H1 (cell line): ENCODE measurements around the gene ZNF573. TPM values are rescaled to one million over a fixed set of nuclear protein-coding genes. Genes with fewer than 3 reads are reported as not detected.

Experiments
- CTCF ChIA-PET: fragments of 300-600 bp; sonication (Branson Sonifier 250); formaldehyde crosslinking; loops from one replicate; lab custom pipeline; 2021; ENCODE audit not compliant: partially characterized antibody; lab: Charles Lee
- POLR2A ChIA-PET: fragments of 300-600 bp; sonication (Branson Sonifier 250); formaldehyde crosslinking; loops from one replicate; lab custom pipeline; 2021; ENCODE audit warnings: inconsistent platforms; ENCODE audit not compliant: partially characterized antibody; lab: Charles Lee
- DNase-seq, 2 experiments: peaks; one replicate each; pipeline versions ENCODE4 v3.0.0 to v3.0.0-alpha.2; 2010 to 2022; ENCODE audit warnings: low spot score in 2 of 2, low read depth in 1 of 2, mixed read lengths in 1 of 2
- FAIRE-seq: peaks from 2 replicates; lab custom pipeline; 2011; peaks lifted over from hg19 to GRCh38; lab: Jason Lieb, UNC
- H2AFZ ChIP-seq: 2 replicates; pipeline ENCODE4 v1.8.1; 2012; ENCODE audit warnings: low read length, inconsistent platforms
- H2AK5ac ChIP-seq: 2 replicates; pipeline ENCODE4 v1.6.1; 2013; ENCODE audit warnings: low read depth, low read length
- H2BK120ac ChIP-seq: replicated peaks from 2 replicates; pipeline ENCODE3; 2013; ENCODE audit warnings: low read depth, low read length, inconsistent platforms
- H2BK12ac ChIP-seq: 2 replicates; pipeline ENCODE4 v1.6.1; 2013; ENCODE audit warnings: low read depth, low read length
- H2BK15ac ChIP-seq: 2 replicates; pipeline ENCODE4 v1.6.1; 2013; ENCODE audit warnings: low read length
- H2BK20ac ChIP-seq: 2 replicates; pipeline ENCODE4 v1.6.1; 2013; ENCODE audit warnings: low read length
- H2BK5ac ChIP-seq: 2 replicates; pipeline ENCODE4 v1.6.1; 2013; ENCODE audit warnings: low read depth, low read length
- H3K14ac ChIP-seq: 2 replicates; pipeline ENCODE4 v1.6.1; 2013; ENCODE audit warnings: inconsistent platforms; ENCODE audit not compliant: insufficient read length
- H3K18ac ChIP-seq: 2 replicates; pipeline ENCODE4 v1.6.1; 2013; ENCODE audit warnings: low read length; ENCODE audit errors: extremely low read depth
- H3K23ac ChIP-seq: 2 replicates; pipeline ENCODE4 v1.6.1; 2013; ENCODE audit warnings: inconsistent platforms; ENCODE audit not compliant: insufficient read length
- H3K23me2 ChIP-seq: 2 replicates; pipeline ENCODE4 v1.6.1; 2013; ENCODE audit warnings: low read depth, low read length
- H3K27ac ChIP-seq: 2 replicates; pipeline ENCODE4 v1.6.1; 2011; ENCODE audit warnings: low read depth, low read length, inconsistent platforms
- H3K27me3 ChIP-seq, 4 experiments: replicated peaks in 1 of 4; 1 replicate in 1 of 4; 2 replicates in 3 of 4; pipeline versions ENCODE4 v1.6.1 to v1.8.1; 2011 to 2013; ENCODE audit warnings: low read length in 3 of 4, mild to moderate bottlenecking in 3 of 4, inconsistent platforms in 2 of 4, mixed read lengths in 2 of 4, moderate library complexity in 1 of 4; ENCODE audit not compliant: control insufficient read depth in 3 of 4, insufficient read depth in 3 of 4; ENCODE audit errors: extremely low read depth in 1 of 4
- H3K36me3 ChIP-seq, 4 experiments: 2 replicates each; pipeline versions ENCODE4 v1.6.1 to v1.8.1; 2011 to 2013; ENCODE audit warnings: mild to moderate bottlenecking in 4 of 4, low read length in 3 of 4, moderate library complexity in 2 of 4, control low read depth in 1 of 4, inconsistent platforms in 1 of 4; ENCODE audit not compliant: insufficient read depth in 4 of 4, control insufficient read depth in 2 of 4
- H3K4ac ChIP-seq: replicated peaks from 2 replicates; pipeline ENCODE3; 2013; ENCODE audit warnings: low read length, low read depth, mixed read lengths, inconsistent platforms; ENCODE audit not compliant: insufficient read length
- H3K4me1 ChIP-seq, 4 experiments: replicated peaks in 1 of 4; 1 replicate in 1 of 4; 2 replicates in 3 of 4; pipeline versions ENCODE4 v1.6.1 to v1.8.1; 2011 to 2013; ENCODE audit warnings: low read length in 3 of 4, inconsistent platforms in 2 of 4, mixed read lengths in 1 of 4; ENCODE audit not compliant: insufficient read depth in 4 of 4, control insufficient read depth in 3 of 4
- H3K4me2 ChIP-seq, 2 experiments: 2 replicates each; pipeline versions ENCODE4 v1.6.1 to v1.8.1; 2011 to 2013; ENCODE audit warnings: low read depth in 2 of 2, low read length in 2 of 2, control low read depth in 1 of 2, inconsistent platforms in 1 of 2, mild to moderate bottlenecking in 1 of 2; ENCODE audit not compliant: insufficient read depth in 1 of 2
- H3K4me3 ChIP-seq, 4 experiments: fragments of 200-600, 300-600 bp in 1 of 4; sonication (generic), shearing (Covaris generic), sonication (Bioruptor Twin) in 1 of 4; 2 replicates each; pipeline versions ENCODE4 v1.5.1 to v1.8.1; 2011 to 2016; ENCODE audit warnings: low read length in 4 of 4, low read depth in 3 of 4, control low read depth in 2 of 4, inconsistent platforms in 2 of 4, mild to moderate bottlenecking in 2 of 4, mixed read lengths in 1 of 4, moderate library complexity in 1 of 4; ENCODE audit not compliant: insufficient read depth in 2 of 4; ENCODE audit errors: extremely low read depth in 1 of 4
- H3K56ac ChIP-seq: replicated peaks from 2 replicates; pipeline ENCODE3; 2013; ENCODE audit warnings: low read depth, mild to moderate bottlenecking, mixed read lengths, low read length, inconsistent platforms; ENCODE audit not compliant: insufficient read length
- H3K79me1 ChIP-seq: 2 replicates; pipeline ENCODE4 v1.6.1; 2013; ENCODE audit warnings: low read depth, low read length, control low read depth
- H3K79me2 ChIP-seq, 2 experiments: 2 replicates each; pipeline versions ENCODE4 v1.6.1 to v1.8.1; 2012 to 2013; ENCODE audit warnings: low read length in 2 of 2, mild to moderate bottlenecking in 2 of 2, inconsistent platforms in 1 of 2; ENCODE audit not compliant: insufficient read depth in 2 of 2, control insufficient read depth in 1 of 2
- H3K9ac ChIP-seq, 4 experiments: replicated peaks in 1 of 4; 1 replicate in 1 of 4; 2 replicates in 3 of 4; pipeline versions ENCODE4 v1.6.1 to v1.8.1; 2011 to 2013; ENCODE audit warnings: low read depth in 3 of 4, low read length in 3 of 4, control low read depth in 2 of 4, mild to moderate bottlenecking in 2 of 4, moderate library complexity in 2 of 4, inconsistent platforms in 1 of 4; ENCODE audit errors: extremely low read depth in 1 of 4
- H3K9me3 ChIP-seq, 2 experiments: 2 replicates each; pipeline versions ENCODE4 v1.6.1 to v1.8.1; 2012 to 2013; ENCODE audit warnings: mild to moderate bottlenecking in 2 of 2, moderate library complexity in 2 of 2, control low read depth in 1 of 2, inconsistent platforms in 1 of 2, low read depth in 1 of 2, low read length in 1 of 2, mixed read lengths in 1 of 2; ENCODE audit not compliant: insufficient read depth in 2 of 2
- H4K20me1 ChIP-seq, 2 experiments: replicated peaks in 1 of 2; 2 replicates each; pipeline versions ENCODE3 to v1.8.1; 2011 to 2013; ENCODE audit warnings: inconsistent platforms in 2 of 2, low read length in 2 of 2, mild to moderate bottlenecking in 1 of 2; ENCODE audit not compliant: insufficient read depth in 2 of 2, control insufficient read depth in 1 of 2
- H4K5ac ChIP-seq: 2 replicates; pipeline ENCODE4 v1.6.1; 2013; ENCODE audit warnings: low read length, low read depth, mixed read lengths, inconsistent platforms; ENCODE audit not compliant: insufficient read length
- H4K8ac ChIP-seq: 2 replicates; pipeline ENCODE4 v1.8.0; 2013; ENCODE audit warnings: mild to moderate bottlenecking, moderate library complexity, low read length, inconsistent platforms; ENCODE audit not compliant: insufficient read depth; ENCODE audit errors: extremely low read depth
- H4K91ac ChIP-seq: replicated peaks from 2 replicates; pipeline ENCODE3; 2013; ENCODE audit warnings: low read length, mixed read lengths, inconsistent platforms; ENCODE audit not compliant: insufficient read length
- EP300 ChIP-seq, 2 experiments: IDR thresholded peaks; 1 replicate in 1 of 2; 2 replicates in 1 of 2; pipeline ENCODE4 v1.6.1; 2011 to 2012; ENCODE audit warnings: low read depth in 2 of 2, low read length in 2 of 2, mild to moderate bottlenecking in 2 of 2, borderline replicate concordance in 1 of 2, inconsistent platforms in 1 of 2, moderate library complexity in 1 of 2
- MAFK ChIP-seq: IDR thresholded peaks from 2 replicates; pipeline ENCODE4 v1.6.1; 2012; ENCODE audit warnings: low read depth, mild to moderate bottlenecking, improper control_type of control experiment, low read length
- WGBS, 2 experiments: shearing (Covaris generic) in 1 of 2; methylation state at CpG; one replicate each; pipeline versions ENCODE4 v1.1.6 to v1.1.7; 2013 to 2015; ENCODE audit warnings: low lambda C conversion rate in 2 of 2, mixed read lengths in 2 of 2, inconsistent platforms in 1 of 2, low coverage in 1 of 2, missing lambda C conversion rate in 1 of 2; ENCODE audit not compliant: insufficient replicate concordance in 2 of 2, insufficient coverage in 1 of 2, insufficient read length in 1 of 2; ENCODE audit errors: extremely low coverage in 1 of 2, missing lambda C conversion rate in 1 of 2; 5-methylcytosine and 5-hydroxymethylcytosine counted together
- polyA plus RNA-seq, 7 experiments: library from polyadenylated mRNA; depleted of rRNA in 3 of 7; stranded (reverse) in 5 of 7; unstranded in 2 of 7; fragments of >200 nt in 5 of 7; fragments of 200-250 nt in 2 of 7; gene quantifications; 1 replicate in 5 of 7; 2 replicates in 1 of 7; 4 replicates in 1 of 7; pipeline versions ENCODE4 v1.2.1 to v1.2.3, GENCODE V29; 2011 to 2013; ENCODE audit warnings: missing spikeins in 2 of 7, mixed read lengths in 2 of 7
- total RNA-seq: library from RNA; stranded (reverse); fragmentation: NEBNext Ultra II Directional; extraction: Animal tissue kit (Norgen Biotek cat#: 25700); gene quantifications from 2 replicates; pipeline ENCODE4 v1.2.1, GENCODE V29; 2021

ZNF573 gene
- total and polyA plus RNA-seq, 2 of the 8 experiments (the other 6 are each of a cell fraction or from before 2014, with no cell fraction given): 6.3 to 13.8 TPM

- TF ChIP-seq EP300 (IDR thresholded peaks at IDR 0.05; ENCODE audit: borderline replicate concordance in 1 of 2, low read depth in 2 of 2, low read length in 2 of 2) (no peak), MAFK (peak; percentile 78)
- TF ChIP-seq, all 59 proteins: peak for 1
- H3K4me2 ChIP-seq: peak overlapping the region; percentile 49 to 50; a peak in 3 of 4 replicates
- FAIRE-seq: no peak
Measured at GRCh38 chr19:37716140-37716539, 63.2 kb downstream of the ZNF573 start.

More at GRCh38 chr19:37716140-37716539, 63.2 kb downstream of the ZNF573 start:
- Histone ChIP-seq H3K56ac (no peak overlapping the region), H3K18ac (no peak overlapping the region), H3K4me3 (peak overlapping the region in 1 of 4 experiments; percentile 31; a peak in 1 of 8 replicates), H3K79me1 (peaks cover 7% of the 10 kb centered on the region), H2BK120ac (no peak overlapping the region), H3K79me2 (peaks cover 0 to 57% of the 10 kb centered on the region in 2 experiments; a peak in 3 of 4 replicates), H3K36me3 (peaks cover 0 to 7% (median 0%) of the 10 kb centered on the region in 4 experiments; a peak in 5 of 8 replicates), H3K4ac (no peak overlapping the region), H3K23ac (no peak overlapping the region), H4K8ac (no peak overlapping the region), H2BK12ac (no peak overlapping the region), H3K23me2 (peaks cover 2% of the 10 kb centered on the region), H3K27ac (no peak overlapping the region), H3K27me3 (no peaks in the 10 kb centered on the region), H2AK5ac (no peak overlapping the region), H3K4me1 (peaks cover 0 to 9% (median under 1%) of the 10 kb centered on the region in 4 experiments; a peak in 2 of 7 replicates), H3K14ac (no peak overlapping the region), H2BK20ac (no peak overlapping the region), H2AFZ (no peak overlapping the region), H4K20me1 (peaks cover 0 to 2% of the 10 kb centered on the region in 2 experiments), H2BK5ac (no peak overlapping the region), H3K9me3 (no peaks in the 10 kb centered on the region), H4K5ac (no peak overlapping the region), H4K91ac (no peak overlapping the region), H3K9ac (no peak overlapping the region), H2BK15ac (no peak overlapping the region)
- DNase-seq: no peak
- ChIA-PET CTCF (no interaction called here), POLR2A (interaction anchor here (1.6 kb wide), 2 partner anchors 10 to 20 kb away, joined by 3 to 4 read pairs; no protein-coding TSS in a partner anchor)
- 52% methylated on average over 2 of the region's 2 CpGs; no CpG with 5 or more reads in 1 of the 2 experiments for WGBS, 2 experiments
